Measurements from ENCODE around the gene NSMCE3. TPM values are rescaled to one million over a fixed set of nuclear protein-coding genes. Genes with fewer than 3 reads are reported as not detected.

The NSMCE3 gene
- total RNA-seq, 1 donor from 2014 or later: 8.2 TPM

DNA sequence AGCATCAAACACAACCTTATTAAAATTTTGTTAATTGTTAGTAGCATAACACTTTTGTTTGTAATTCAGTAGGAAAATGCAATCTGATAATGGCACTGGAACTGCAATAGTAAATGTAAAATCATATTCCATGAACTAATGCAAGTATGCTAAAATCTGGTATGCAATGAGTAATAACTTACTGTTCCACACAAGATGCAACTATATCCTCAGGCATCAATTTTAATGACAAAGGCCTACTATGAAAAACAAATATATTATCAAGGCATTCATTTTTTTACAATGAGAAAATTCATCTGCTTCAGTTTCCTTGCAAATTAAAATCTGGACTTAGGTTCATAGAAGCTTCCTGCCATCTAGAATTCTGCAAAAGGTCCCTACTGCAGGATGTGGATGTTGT, 1.4 kb upstream of the NSMCE3 start:
- Mint-ChIP-seq H3K27ac (no peak overlapping the region), H3K4me3 (no peak overlapping the region), H3K4me1 (ENCODE audit: unreplicated experiment) (peaks cover 22% of the 10 kb centered on the region)

DNA sequence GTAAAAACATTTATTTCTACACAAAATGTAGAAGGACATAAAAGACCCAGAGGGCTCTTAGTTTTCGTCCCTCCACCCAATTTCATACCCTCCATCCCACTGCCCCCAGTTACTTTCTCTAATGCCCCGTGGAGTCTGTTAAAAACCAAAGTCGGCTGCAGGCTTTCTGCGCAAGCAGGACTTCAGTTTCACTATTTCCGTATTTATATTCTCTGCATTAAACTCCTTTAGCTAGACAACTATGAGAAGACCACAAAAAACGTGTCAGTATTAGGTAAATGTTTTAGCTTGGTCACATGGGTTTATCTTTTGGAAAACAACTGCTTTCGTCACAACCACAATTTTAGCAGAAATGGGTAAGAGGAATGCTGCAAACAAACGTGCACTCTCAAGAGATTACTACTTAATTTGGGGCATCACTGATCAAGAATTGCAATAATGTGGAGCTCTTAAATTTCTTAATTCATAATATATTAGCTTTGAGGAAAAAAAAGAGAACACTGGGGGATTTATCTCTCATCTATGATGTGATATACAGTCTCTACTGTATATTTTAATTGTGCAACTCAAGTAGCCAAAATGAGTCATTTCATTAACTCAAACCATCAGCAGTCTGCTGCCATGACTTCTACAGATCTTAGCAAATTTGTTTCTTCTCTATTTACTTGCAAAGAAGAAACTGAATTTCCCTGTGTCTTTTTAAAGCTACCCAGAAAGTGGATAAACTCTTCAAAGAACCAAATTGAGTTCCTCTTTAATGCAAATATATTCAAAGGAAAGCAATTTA, 740 bp upstream of the NSMCE3 start:
- no peaks in the 10 kb centered on the region for H3K9me3 Mint-ChIP-seq
- peaks cover 23% of the 10 kb centered on the region for H3K4me1 Mint-ChIP-seq (ENCODE audit: unreplicated experiment)
- H3K27me3 Mint-ChIP-seq: peaks cover 4% of the 10 kb centered on the region
- TF ChIP-seq, protein P1, sequence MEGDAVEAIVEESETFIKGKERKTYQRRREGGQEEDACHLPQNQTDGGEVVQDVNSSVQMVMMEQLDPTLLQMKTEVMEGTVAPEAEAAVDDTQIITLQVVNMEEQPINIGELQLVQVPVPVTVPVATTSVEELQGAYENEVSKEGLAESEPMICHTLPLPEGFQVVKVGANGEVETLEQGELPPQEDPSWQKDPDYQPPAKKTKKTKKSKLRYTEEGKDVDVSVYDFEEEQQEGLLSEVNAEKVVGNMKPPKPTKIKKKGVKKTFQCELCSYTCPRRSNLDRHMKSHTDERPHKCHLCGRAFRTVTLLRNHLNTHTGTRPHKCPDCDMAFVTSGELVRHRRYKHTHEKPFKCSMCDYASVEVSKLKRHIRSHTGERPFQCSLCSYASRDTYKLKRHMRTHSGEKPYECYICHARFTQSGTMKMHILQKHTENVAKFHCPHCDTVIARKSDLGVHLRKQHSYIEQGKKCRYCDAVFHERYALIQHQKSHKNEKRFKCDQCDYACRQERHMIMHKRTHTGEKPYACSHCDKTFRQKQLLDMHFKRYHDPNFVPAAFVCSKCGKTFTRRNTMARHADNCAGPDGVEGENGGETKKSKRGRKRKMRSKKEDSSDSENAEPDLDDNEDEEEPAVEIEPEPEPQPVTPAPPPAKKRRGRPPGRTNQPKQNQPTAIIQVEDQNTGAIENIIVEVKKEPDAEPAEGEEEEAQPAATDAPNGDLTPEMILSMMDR (conservative IDR thresholded peaks at IDR 0.05): no peak
- H3K4me3 Mint-ChIP-seq: peak overlapping the region; percentile 92
- H3K27ac Mint-ChIP-seq: peak overlapping the region; percentile 63
- no peak for DNase-seq (ENCODE audit: extremely low spot score, unreplicated experiment)
- H3K36me3 Mint-ChIP-seq: no peaks in the 10 kb centered on the region

More for the DNA sequence above, 1.4 kb upstream of the NSMCE3 start:
- no peaks in the 10 kb centered on the region for H3K36me3 Mint-ChIP-seq
- H3K9me3 Mint-ChIP-seq: no peaks in the 10 kb centered on the region
- no peak for DNase-seq (ENCODE audit: extremely low spot score, unreplicated experiment)
- TF ChIP-seq, protein P1 (conservative IDR thresholded peaks at IDR 0.05): no peak
- peaks cover 4% of the 10 kb centered on the region for H3K27me3 Mint-ChIP-seq

DNA sequence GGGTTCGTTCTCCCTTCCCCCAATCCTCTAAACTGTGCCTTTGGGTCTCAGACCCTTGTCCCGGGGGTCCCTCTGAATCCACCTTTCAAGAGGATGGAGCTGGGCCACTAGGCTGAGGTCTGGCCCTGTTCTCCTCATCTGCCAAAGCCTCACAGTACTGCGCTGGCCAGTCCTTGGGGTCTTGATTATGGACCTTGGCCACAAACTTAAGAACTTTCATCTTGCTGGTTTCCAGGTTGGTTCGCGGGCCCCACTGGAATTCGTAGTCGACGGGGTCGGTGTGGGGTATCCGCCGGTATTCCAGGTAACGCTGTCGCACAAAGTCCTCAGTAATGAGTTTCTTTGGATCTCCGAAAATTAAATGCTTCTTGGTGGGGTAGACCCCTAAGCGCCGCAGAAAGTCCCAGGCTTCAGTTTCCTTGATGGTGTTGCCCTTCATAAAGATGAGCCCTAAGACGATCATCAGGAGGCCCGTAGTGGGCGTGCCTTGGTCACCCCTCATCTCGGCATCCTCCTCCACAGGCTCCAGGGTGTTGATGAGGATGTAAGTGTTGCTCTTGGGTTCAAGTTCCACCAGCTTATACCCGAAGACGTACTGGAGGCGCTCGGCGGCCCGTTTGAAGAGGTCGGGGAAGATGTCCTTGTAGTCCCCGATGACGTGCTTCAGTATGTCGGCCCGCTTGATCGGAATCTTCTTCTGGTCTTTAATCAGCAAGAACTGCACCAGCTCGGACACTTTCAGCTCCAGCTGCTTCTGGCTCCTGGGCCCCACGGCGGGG, 727 bp downstream of the NSMCE3 start:
- peak overlapping the region; percentile 99 for H3K4me3 Mint-ChIP-seq
- no peaks in the 10 kb centered on the region for H3K27me3 Mint-ChIP-seq
- peaks cover 23% of the 10 kb centered on the region for H3K4me1 Mint-ChIP-seq (ENCODE audit: unreplicated experiment)
- peak overlapping the region; percentile 90 for H3K27ac Mint-ChIP-seq
- DNase-seq (ENCODE audit: extremely low spot score, unreplicated experiment): no peak
- TF ChIP-seq, protein P1 (conservative IDR thresholded peaks at IDR 0.05): no peak
- H3K36me3 Mint-ChIP-seq: no peaks in the 10 kb centered on the region
- H3K9me3 Mint-ChIP-seq: no peaks in the 10 kb centered on the region

DNA sequence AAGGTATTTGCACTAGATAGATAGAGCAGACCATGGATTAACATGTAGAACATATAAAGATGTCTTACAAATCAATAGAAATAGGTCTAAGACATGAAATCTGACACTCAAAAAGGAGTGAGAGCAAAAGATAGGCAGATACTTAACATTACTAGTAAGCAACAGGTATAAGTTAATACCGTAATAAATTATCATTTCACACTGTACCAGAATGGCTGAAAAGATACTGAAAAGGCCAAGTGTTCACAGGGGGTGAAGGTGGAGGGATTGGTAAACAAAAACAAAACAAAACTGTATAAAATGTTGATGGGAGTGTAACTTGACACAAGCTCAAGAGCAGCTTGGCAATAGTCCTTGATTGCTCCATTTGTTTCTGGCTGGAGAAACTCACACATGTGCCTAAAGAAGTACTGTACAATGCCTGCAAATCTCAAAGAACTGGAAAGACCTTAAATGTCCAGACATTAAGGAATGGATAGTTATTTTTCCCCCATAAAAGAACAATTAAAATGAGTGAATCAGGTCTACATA, 3.5 kb downstream of the NSMCE3 start:
- Mint-ChIP-seq H3K4me3 (no peak overlapping the region), H3K4me1 (ENCODE audit: unreplicated experiment) (peaks cover 23% of the 10 kb centered on the region), H3K9me3 (no peaks in the 10 kb centered on the region), H3K27me3 (no peaks in the 10 kb centered on the region), H3K36me3 (no peaks in the 10 kb centered on the region), H3K27ac (no peak overlapping the region)
- DNase-seq (ENCODE audit: extremely low spot score, unreplicated experiment): no peak
- TF ChIP-seq, protein P1 (conservative IDR thresholded peaks at IDR 0.05): no peak

DNA sequence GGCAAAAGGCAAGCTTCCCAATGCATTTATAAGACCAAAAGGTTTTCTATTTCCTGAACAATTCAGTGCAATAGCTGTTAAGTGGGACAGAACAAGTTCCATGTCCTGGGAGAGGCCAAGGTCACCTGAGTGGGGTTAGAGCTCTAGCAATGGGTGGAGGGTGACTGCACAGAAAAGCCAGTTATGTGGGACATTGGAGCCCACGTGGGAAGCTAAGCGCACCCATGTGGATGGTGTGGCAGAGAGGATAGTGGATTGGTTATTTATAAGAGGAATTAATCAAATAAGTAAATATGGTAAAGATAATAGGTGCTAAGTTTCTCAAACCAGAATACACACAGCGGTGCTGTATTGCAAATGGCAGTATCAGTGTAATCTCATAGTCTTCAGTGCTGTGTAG, 6.3 kb downstream of the NSMCE3 start:
- no peaks in the 10 kb centered on the region for H3K27me3 Mint-ChIP-seq
- H3K27ac Mint-ChIP-seq: no peak overlapping the region
- DNase-seq (ENCODE audit: extremely low spot score, unreplicated experiment): no peak
- TF ChIP-seq, protein P1 (conservative IDR thresholded peaks at IDR 0.05): no peak
- H3K9me3 Mint-ChIP-seq: no peaks in the 10 kb centered on the region
- peaks cover 4% of the 10 kb centered on the region for H3K36me3 Mint-ChIP-seq
- H3K4me3 Mint-ChIP-seq: no peak overlapping the region
- peaks cover 14% of the 10 kb centered on the region for H3K4me1 Mint-ChIP-seq (ENCODE audit: unreplicated experiment)
